H1 (cell line): ENCODE data around the gene DNASE1L1. TPM values are rescaled to one million over a fixed set of nuclear protein-coding genes. Genes with fewer than 3 reads are reported as not detected.

Source experiments
- CTCF ChIA-PET: fragments of 300-600 bp; sonication (Branson Sonifier 250); formaldehyde crosslinking; loops from one replicate; lab custom pipeline; 2021; ENCODE audit not compliant: partially characterized antibody; lab: Charles Lee
- POLR2A ChIA-PET: fragments of 300-600 bp; sonication (Branson Sonifier 250); formaldehyde crosslinking; loops from one replicate; lab custom pipeline; 2021; ENCODE audit warnings: inconsistent platforms; ENCODE audit not compliant: partially characterized antibody; lab: Charles Lee
- DNase-seq, 2 experiments: peaks; one replicate each; pipeline versions ENCODE4 v3.0.0 to v3.0.0-alpha.2; 2010 to 2022; ENCODE audit warnings: low spot score in 2 of 2, low read depth in 1 of 2, mixed read lengths in 1 of 2
- FAIRE-seq: peaks from 2 replicates; lab custom pipeline; 2011; peaks lifted over from hg19 to GRCh38; lab: Jason Lieb, UNC
- H2AFZ ChIP-seq: 2 replicates; pipeline ENCODE4 v1.8.1; 2012; ENCODE audit warnings: low read length, inconsistent platforms
- H2AK5ac ChIP-seq: 2 replicates; pipeline ENCODE4 v1.6.1; 2013; ENCODE audit warnings: low read depth, low read length
- H2BK120ac ChIP-seq: replicated peaks from 2 replicates; pipeline ENCODE3; 2013; ENCODE audit warnings: low read depth, low read length, inconsistent platforms
- H2BK12ac ChIP-seq: 2 replicates; pipeline ENCODE4 v1.6.1; 2013; ENCODE audit warnings: low read depth, low read length
- H2BK15ac ChIP-seq: 2 replicates; pipeline ENCODE4 v1.6.1; 2013; ENCODE audit warnings: low read length
- H2BK20ac ChIP-seq: 2 replicates; pipeline ENCODE4 v1.6.1; 2013; ENCODE audit warnings: low read length
- H2BK5ac ChIP-seq: 2 replicates; pipeline ENCODE4 v1.6.1; 2013; ENCODE audit warnings: low read depth, low read length
- H3K14ac ChIP-seq: 2 replicates; pipeline ENCODE4 v1.6.1; 2013; ENCODE audit warnings: inconsistent platforms; ENCODE audit not compliant: insufficient read length
- H3K18ac ChIP-seq: 2 replicates; pipeline ENCODE4 v1.6.1; 2013; ENCODE audit warnings: low read length; ENCODE audit errors: extremely low read depth
- H3K23ac ChIP-seq: 2 replicates; pipeline ENCODE4 v1.6.1; 2013; ENCODE audit warnings: inconsistent platforms; ENCODE audit not compliant: insufficient read length
- H3K23me2 ChIP-seq: 2 replicates; pipeline ENCODE4 v1.6.1; 2013; ENCODE audit warnings: low read depth, low read length
- H3K27ac ChIP-seq: 2 replicates; pipeline ENCODE4 v1.6.1; 2011; ENCODE audit warnings: low read depth, low read length, inconsistent platforms
- H3K27me3 ChIP-seq, 4 experiments: replicated peaks in 1 of 4; 1 replicate in 1 of 4; 2 replicates in 3 of 4; pipeline versions ENCODE4 v1.6.1 to v1.8.1; 2011 to 2013; ENCODE audit warnings: low read length in 3 of 4, mild to moderate bottlenecking in 3 of 4, inconsistent platforms in 2 of 4, mixed read lengths in 2 of 4, moderate library complexity in 1 of 4; ENCODE audit not compliant: control insufficient read depth in 3 of 4, insufficient read depth in 3 of 4; ENCODE audit errors: extremely low read depth in 1 of 4
- H3K36me3 ChIP-seq, 4 experiments: 2 replicates each; pipeline versions ENCODE4 v1.6.1 to v1.8.1; 2011 to 2013; ENCODE audit warnings: mild to moderate bottlenecking in 4 of 4, low read length in 3 of 4, moderate library complexity in 2 of 4, control low read depth in 1 of 4, inconsistent platforms in 1 of 4; ENCODE audit not compliant: insufficient read depth in 4 of 4, control insufficient read depth in 2 of 4
- H3K4ac ChIP-seq: replicated peaks from 2 replicates; pipeline ENCODE3; 2013; ENCODE audit warnings: low read length, low read depth, mixed read lengths, inconsistent platforms; ENCODE audit not compliant: insufficient read length
- H3K4me1 ChIP-seq, 4 experiments: replicated peaks in 1 of 4; 1 replicate in 1 of 4; 2 replicates in 3 of 4; pipeline versions ENCODE4 v1.6.1 to v1.8.1; 2011 to 2013; ENCODE audit warnings: low read length in 3 of 4, inconsistent platforms in 2 of 4, mixed read lengths in 1 of 4; ENCODE audit not compliant: insufficient read depth in 4 of 4, control insufficient read depth in 3 of 4
- H3K4me2 ChIP-seq, 2 experiments: 2 replicates each; pipeline versions ENCODE4 v1.6.1 to v1.8.1; 2011 to 2013; ENCODE audit warnings: low read depth in 2 of 2, low read length in 2 of 2, control low read depth in 1 of 2, inconsistent platforms in 1 of 2, mild to moderate bottlenecking in 1 of 2; ENCODE audit not compliant: insufficient read depth in 1 of 2
- H3K4me3 ChIP-seq, 4 experiments: fragments of 200-600, 300-600 bp in 1 of 4; sonication (generic), shearing (Covaris generic), sonication (Bioruptor Twin) in 1 of 4; 2 replicates each; pipeline versions ENCODE4 v1.5.1 to v1.8.1; 2011 to 2016; ENCODE audit warnings: low read length in 4 of 4, low read depth in 3 of 4, control low read depth in 2 of 4, inconsistent platforms in 2 of 4, mild to moderate bottlenecking in 2 of 4, mixed read lengths in 1 of 4, moderate library complexity in 1 of 4; ENCODE audit not compliant: insufficient read depth in 2 of 4; ENCODE audit errors: extremely low read depth in 1 of 4
- H3K56ac ChIP-seq: replicated peaks from 2 replicates; pipeline ENCODE3; 2013; ENCODE audit warnings: low read depth, mild to moderate bottlenecking, mixed read lengths, low read length, inconsistent platforms; ENCODE audit not compliant: insufficient read length
- H3K79me1 ChIP-seq: 2 replicates; pipeline ENCODE4 v1.6.1; 2013; ENCODE audit warnings: low read depth, low read length, control low read depth
- H3K79me2 ChIP-seq, 2 experiments: 2 replicates each; pipeline versions ENCODE4 v1.6.1 to v1.8.1; 2012 to 2013; ENCODE audit warnings: low read length in 2 of 2, mild to moderate bottlenecking in 2 of 2, inconsistent platforms in 1 of 2; ENCODE audit not compliant: insufficient read depth in 2 of 2, control insufficient read depth in 1 of 2
- H3K9ac ChIP-seq, 4 experiments: replicated peaks in 1 of 4; 1 replicate in 1 of 4; 2 replicates in 3 of 4; pipeline versions ENCODE4 v1.6.1 to v1.8.1; 2011 to 2013; ENCODE audit warnings: low read depth in 3 of 4, low read length in 3 of 4, control low read depth in 2 of 4, mild to moderate bottlenecking in 2 of 4, moderate library complexity in 2 of 4, inconsistent platforms in 1 of 4; ENCODE audit errors: extremely low read depth in 1 of 4
- H3K9me3 ChIP-seq, 2 experiments: 2 replicates each; pipeline versions ENCODE4 v1.6.1 to v1.8.1; 2012 to 2013; ENCODE audit warnings: mild to moderate bottlenecking in 2 of 2, moderate library complexity in 2 of 2, control low read depth in 1 of 2, inconsistent platforms in 1 of 2, low read depth in 1 of 2, low read length in 1 of 2, mixed read lengths in 1 of 2; ENCODE audit not compliant: insufficient read depth in 2 of 2
- H4K20me1 ChIP-seq, 2 experiments: replicated peaks in 1 of 2; 2 replicates each; pipeline versions ENCODE3 to v1.8.1; 2011 to 2013; ENCODE audit warnings: inconsistent platforms in 2 of 2, low read length in 2 of 2, mild to moderate bottlenecking in 1 of 2; ENCODE audit not compliant: insufficient read depth in 2 of 2, control insufficient read depth in 1 of 2
- H4K5ac ChIP-seq: 2 replicates; pipeline ENCODE4 v1.6.1; 2013; ENCODE audit warnings: low read length, low read depth, mixed read lengths, inconsistent platforms; ENCODE audit not compliant: insufficient read length
- H4K8ac ChIP-seq: 2 replicates; pipeline ENCODE4 v1.8.0; 2013; ENCODE audit warnings: mild to moderate bottlenecking, moderate library complexity, low read length, inconsistent platforms; ENCODE audit not compliant: insufficient read depth; ENCODE audit errors: extremely low read depth
- H4K91ac ChIP-seq: replicated peaks from 2 replicates; pipeline ENCODE3; 2013; ENCODE audit warnings: low read length, mixed read lengths, inconsistent platforms; ENCODE audit not compliant: insufficient read length
- JUND ChIP-seq: IDR thresholded peaks from 2 replicates; pipeline ENCODE4 v1.6.1; 2011; ENCODE audit warnings: mild to moderate bottlenecking, improper control_type of control experiment, low read length
- RFX5 ChIP-seq: IDR thresholded peaks from 2 replicates; pipeline ENCODE4 v1.6.1; 2011; ENCODE audit warnings: low read depth, low read length, improper control_type of control experiment, borderline replicate concordance
- SIN3A ChIP-seq, 2 experiments: IDR thresholded peaks in 1 of 2; conservative IDR thresholded peaks in 1 of 2; 2 replicates each; pipeline ENCODE4 v1.6.1; 2011 to 2012; ENCODE audit warnings: low read length in 2 of 2, improper control_type of control experiment in 1 of 2, low read depth in 1 of 2, mild to moderate bottlenecking in 1 of 2
- TAF7 ChIP-seq: optimal IDR thresholded peaks from 2 replicates; pipeline ENCODE3; 2011; ENCODE audit warnings: low read depth, mild to moderate bottlenecking, inconsistent platforms, low read length, moderate library complexity, borderline replicate concordance
- WGBS, 2 experiments: shearing (Covaris generic) in 1 of 2; methylation state at CpG; one replicate each; pipeline versions ENCODE4 v1.1.6 to v1.1.7; 2013 to 2015; ENCODE audit warnings: low lambda C conversion rate in 2 of 2, mixed read lengths in 2 of 2, inconsistent platforms in 1 of 2, low coverage in 1 of 2, missing lambda C conversion rate in 1 of 2; ENCODE audit not compliant: insufficient replicate concordance in 2 of 2, insufficient coverage in 1 of 2, insufficient read length in 1 of 2; ENCODE audit errors: extremely low coverage in 1 of 2, missing lambda C conversion rate in 1 of 2; 5-methylcytosine and 5-hydroxymethylcytosine counted together
- long read RNA-seq, 2 experiments: library from RNA in 1 of 2; library from capped mRNA in 1 of 2; stranded (forward); transcript quantifications; one replicate each; pipeline ENCODE4 v2.0.0, GENCODE V29; 2021; ENCODE audit warnings: inconsistent platforms in 1 of 2
- polyA minus RNA-seq, 3 experiments: library from RNA; depleted of rRNA, polyadenylated mRNA; stranded (reverse); fragments of >200 nt; gene quantifications; 1 replicate in 2 of 3; 2 replicates in 1 of 3; pipeline ENCODE4 v1.2.3, GENCODE V29; 2011
- polyA plus RNA-seq, 7 experiments: library from polyadenylated mRNA; depleted of rRNA in 3 of 7; stranded (reverse) in 5 of 7; unstranded in 2 of 7; fragments of >200 nt in 5 of 7; fragments of 200-250 nt in 2 of 7; gene quantifications; 1 replicate in 5 of 7; 2 replicates in 1 of 7; 4 replicates in 1 of 7; pipeline versions ENCODE4 v1.2.1 to v1.2.3, GENCODE V29; 2011 to 2013; ENCODE audit warnings: missing spikeins in 2 of 7, mixed read lengths in 2 of 7
- total RNA-seq: library from RNA; stranded (reverse); fragmentation: NEBNext Ultra II Directional; extraction: Animal tissue kit (Norgen Biotek cat#: 25700); gene quantifications from 2 replicates; pipeline ENCODE4 v1.2.1, GENCODE V29; 2021

Gene DNASE1L1
- total RNA-seq, result 8.7 and 10.3 TPM in 2 replicates
- polyA plus RNA-seq (2011; rRNA removed), result 30.0 and 30.4 TPM in 2 replicates
- 20.6 TPM for polyA plus RNA-seq (2011; cell fraction: cytosol; rRNA removed)
- 28.3 TPM for polyA plus RNA-seq (2011; cell fraction: nucleus; rRNA removed)
- polyA plus RNA-seq (2012, experiment 1 of 2), result 9.6 to 18.4 TPM (median 16.1 TPM) in 4 replicates
- 12.0 TPM for polyA plus RNA-seq (2012, experiment 2 of 2)
- 9.0 TPM for polyA plus RNA-seq (2013, experiment 1 of 2)
- polyA plus RNA-seq (2013, experiment 2 of 2), result 9.1 TPM
- polyA minus RNA-seq (2011; rRNA and poly(A)+ RNA removed), result 11.0 and 12.5 TPM in 2 replicates
- polyA minus RNA-seq (2011; cell fraction: cytosol; rRNA and poly(A)+ RNA removed), result 10.4 TPM
- 7.4 TPM for polyA minus RNA-seq (2011; cell fraction: nucleus; rRNA and poly(A)+ RNA removed)
- long read RNA-seq, experiment 1, partial matches to known transcripts, result 4 of 13 reads
- long read RNA-seq, experiment 1, other reads (novel, unspliced or antisense), result 6 of 13 reads
- long read RNA-seq, experiment 2, partial matches to known transcripts, result 0 of 2 reads
- long read RNA-seq, experiment 2, other reads (novel, unspliced or antisense), result 2 of 2 reads

GRCh38 chrX:154409222-154409871 is at the start of gene DNASE1L1:
DNASE1L1 (minus strand) TSS chrX:154409254; CDS start chrX:154405568, 3,686 bp downstream.
- Histone ChIP-seq H3K79me1 (no peaks in the 10 kb centered on the region), H3K4me2 (peak within 1 kb of the TSS; percentile 64 to 66), H3K23me2 (no peaks in the 10 kb centered on the region), H3K79me2 (no peaks in the 10 kb centered on the region), H3K4me3 (peak within 1 kb of the TSS; percentile 7 to 52 (median 22); a peak in 6 of 8 replicates), H2BK120ac (no peak within 1 kb of the TSS), H3K27ac (0 out of 2 replicates have a peak within 1 kb of the TSS, but pooled peaks have one; percentile 36), H4K5ac (no peak within 1 kb of the TSS), H3K27me3 (no peaks in the 10 kb centered on the region), H2AK5ac (no peak within 1 kb of the TSS), H3K36me3 (peaks cover 0 to 5% (median 0%) of the 10 kb centered on the region in 4 experiments; a peak in 1 of 8 replicates), H3K9me3 (no peaks in the 10 kb centered on the region), H4K91ac (no peak within 1 kb of the TSS), H2BK20ac (no peak within 1 kb of the TSS), H3K18ac (no peak within 1 kb of the TSS), H3K4me1 (peaks cover 2 to 11% (median 3%) of the 10 kb centered on the region in 4 experiments; a peak in 4 of 7 replicates), H2AFZ (no peak within 1 kb of the TSS), H3K9ac (no peak within 1 kb of the TSS; a peak in 3 of 7 replicates), H3K23ac (no peak within 1 kb of the TSS), H3K4ac (no peak within 1 kb of the TSS)
- FAIRE-seq, result peak; percentile 57
- WGBS, 2 experiments, result 34% methylated on average over 13 of the region's 26 CpGs; no CpG with 5 or more reads in 1 of the 2 experiments
- CTCF ChIA-PET, result interaction anchor here (0.7 to 2.3 kb wide), 5 partner anchors 11 to 486 kb away, joined by 3 to 10 read pairs (median 3); partner anchors contain the start of genes FLNA and RPL10
- TF ChIP-seq JUND, result peak; percentile 84
- no peak for TF ChIP-seq TAF7
- peak in 1 of 2 experiments; percentile 59; a peak in 1 of 4 replicates for TF ChIP-seq SIN3A (conservative IDR thresholded peaks at IDR 0.05 in 1 of 2, IDR thresholded peaks at IDR 0.05 in 1 of 2; ENCODE audit: low read depth in 1 of 2, low read length in 2 of 2)
- TF ChIP-seq RFX5, result peak; percentile 81
- TF ChIP-seq, all 59 proteins: peak for 3
- Histone ChIP-seq H2BK5ac (peak within 1 kb of the TSS; percentile 32; the same call in 1 of the 2 replicates), H2BK12ac (no peak within 1 kb of the TSS), H3K56ac (no peak within 1 kb of the TSS), H2BK15ac (no peak within 1 kb of the TSS), H4K20me1 (no peaks in the 10 kb centered on the region), H3K14ac (no peak within 1 kb of the TSS), H4K8ac (no peak within 1 kb of the TSS)
- POLR2A ChIA-PET, result interaction anchor here (0.7 to 6.4 kb wide), 8 partner anchors 10 to 440 kb away, joined by 3 to 124 read pairs (median 4); partner anchors contain the start of genes ATP6AP1, EMD, RPL10 and SLC10A3
- DNase-seq, result peak; percentile 81 to 87
